Kidney epithelial cell (primary cell): ENCODE results near the gene TUBGCP2. TPM values are rescaled to one million over a fixed set of nuclear protein-coding genes. Genes with fewer than 3 reads are reported as not detected.

ENCODE experiments used
- DNase-seq: peaks from one replicate; pipeline ENCODE4 v3.0.0-alpha.2; 2010; ENCODE audit warnings: low read depth
- H3K27me3 ChIP-seq: 2 replicates; pipeline ENCODE4 v1.6.0; 2011; ENCODE audit warnings: low read length; ENCODE audit not compliant: control insufficient read depth, insufficient read depth
- H3K36me3 ChIP-seq: 2 replicates; pipeline ENCODE4 v1.5.1; 2011; ENCODE audit warnings: low read length; ENCODE audit not compliant: control insufficient read depth, insufficient read depth
- H3K4me3 ChIP-seq: 2 replicates; pipeline ENCODE4 v1.5.1; 2011; ENCODE audit warnings: low read depth, mild to moderate bottlenecking, control low read depth, low read length
- total RNA-seq: library from RNA; depleted of rRNA; stranded (reverse); fragments of >200 nt; gene quantifications from 2 replicates; pipeline ENCODE4 v1.2.3, GENCODE V29; 2015
- TF ChIP-seq, protein P1 (sequence below): IDR thresholded peaks from 2 replicates; pipeline ENCODE4 v1.5.1; 2011; ENCODE audit warnings: mild to moderate bottlenecking, moderate library complexity, low read length, control low read depth, inconsistent platforms; ENCODE audit not compliant: insufficient read depth, poor library complexity, severe bottlenecking

TUBGCP2 gene
- total RNA-seq, 1 donor from 2014 or later, result 65.5 TPM

- no peak for DNase-seq
- Histone ChIP-seq H3K27me3 (no peaks in the 10 kb centered on the region), H3K4me3 (no peak overlapping the region), H3K36me3 (no peaks in the 10 kb centered on the region)
- TF ChIP-seq, protein P1, sequence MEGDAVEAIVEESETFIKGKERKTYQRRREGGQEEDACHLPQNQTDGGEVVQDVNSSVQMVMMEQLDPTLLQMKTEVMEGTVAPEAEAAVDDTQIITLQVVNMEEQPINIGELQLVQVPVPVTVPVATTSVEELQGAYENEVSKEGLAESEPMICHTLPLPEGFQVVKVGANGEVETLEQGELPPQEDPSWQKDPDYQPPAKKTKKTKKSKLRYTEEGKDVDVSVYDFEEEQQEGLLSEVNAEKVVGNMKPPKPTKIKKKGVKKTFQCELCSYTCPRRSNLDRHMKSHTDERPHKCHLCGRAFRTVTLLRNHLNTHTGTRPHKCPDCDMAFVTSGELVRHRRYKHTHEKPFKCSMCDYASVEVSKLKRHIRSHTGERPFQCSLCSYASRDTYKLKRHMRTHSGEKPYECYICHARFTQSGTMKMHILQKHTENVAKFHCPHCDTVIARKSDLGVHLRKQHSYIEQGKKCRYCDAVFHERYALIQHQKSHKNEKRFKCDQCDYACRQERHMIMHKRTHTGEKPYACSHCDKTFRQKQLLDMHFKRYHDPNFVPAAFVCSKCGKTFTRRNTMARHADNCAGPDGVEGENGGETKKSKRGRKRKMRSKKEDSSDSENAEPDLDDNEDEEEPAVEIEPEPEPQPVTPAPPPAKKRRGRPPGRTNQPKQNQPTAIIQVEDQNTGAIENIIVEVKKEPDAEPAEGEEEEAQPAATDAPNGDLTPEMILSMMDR, result no peak
Measured at GRCh38 chr10:133312769-133313145, 4.1 kb upstream of the TUBGCP2 start.

GRCh38 chr10:133312016-133312768, 3.5 kb upstream of the TUBGCP2 start:
- DNase-seq, result no peak
- no peak overlapping the region for H3K4me3 ChIP-seq
- no peaks in the 10 kb centered on the region for H3K36me3 ChIP-seq
- H3K27me3 ChIP-seq, result no peaks in the 10 kb centered on the region
- TF ChIP-seq, protein P1, result no peak

DNA sequence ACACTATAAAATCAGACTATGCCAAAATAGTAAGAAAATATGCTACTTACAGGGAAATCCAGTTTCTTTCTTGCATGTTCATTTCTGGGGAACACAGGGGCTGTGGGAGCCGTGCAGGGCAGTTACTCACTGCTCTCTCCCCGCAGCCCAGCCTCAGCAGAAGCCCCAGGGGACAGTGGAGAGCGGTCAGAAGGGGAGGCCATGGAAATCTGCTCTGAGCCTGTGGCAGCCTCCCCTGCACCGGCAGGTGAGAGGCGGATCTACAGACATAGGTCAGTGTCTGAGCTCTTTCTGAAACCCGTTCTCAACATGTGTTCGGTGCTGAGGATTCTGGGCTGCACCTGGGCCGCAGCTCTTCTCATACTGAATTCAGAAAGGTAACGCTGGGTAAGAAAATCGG, 2.9 kb upstream of the TUBGCP2 start:
- DNase-seq, result no peak
- TF ChIP-seq, protein P1, result no peak
- Histone ChIP-seq H3K36me3 (no peaks in the 10 kb centered on the region), H3K27me3 (no peaks in the 10 kb centered on the region), H3K4me3 (no peak overlapping the region)

DNA sequence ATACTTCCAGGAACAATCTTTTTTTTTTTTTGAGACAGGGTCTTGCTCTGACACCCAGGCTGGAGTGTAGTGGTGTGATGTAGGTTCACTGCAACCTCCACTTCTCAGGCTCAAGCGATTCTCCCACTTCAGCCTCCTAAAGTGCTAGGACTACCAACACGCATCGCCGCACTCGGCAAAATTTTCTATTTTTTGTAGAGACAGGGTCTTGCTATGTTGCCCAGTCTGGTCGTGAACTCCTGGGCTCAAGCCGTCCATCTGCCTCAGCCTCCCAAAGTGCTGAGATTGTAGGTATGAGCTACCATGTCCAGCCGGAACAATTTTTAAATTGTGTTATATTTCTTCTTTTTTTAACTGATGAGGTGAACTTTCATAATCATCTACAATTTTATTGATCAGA, 2.1 kb upstream of the TUBGCP2 start:
- no peak for DNase-seq
- no peak overlapping the region for H3K4me3 ChIP-seq
- no peaks in the 10 kb centered on the region for H3K36me3 ChIP-seq
- H3K27me3 ChIP-seq, result no peaks in the 10 kb centered on the region
- TF ChIP-seq, protein P1, result no peak

DNA sequence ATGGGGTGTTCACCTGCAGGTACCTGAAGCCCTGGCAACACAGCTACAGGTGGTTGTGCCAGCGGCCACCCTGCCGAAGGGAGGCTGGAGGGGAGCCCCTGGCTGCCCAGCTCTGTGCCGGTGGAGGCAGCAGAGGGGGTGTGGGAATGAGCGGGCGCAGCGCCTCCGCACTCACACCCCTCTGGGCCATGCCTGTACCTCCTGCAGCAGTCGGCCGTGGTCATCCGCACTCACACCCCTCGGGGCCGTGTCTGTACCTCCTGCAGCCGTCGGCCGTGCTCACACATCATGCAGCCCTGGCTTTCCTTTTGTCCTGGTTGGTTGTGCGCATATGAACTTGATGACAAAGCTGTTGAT, 1.7 kb upstream of the TUBGCP2 start:
- Histone ChIP-seq H3K27me3 (no peaks in the 10 kb centered on the region), H3K36me3 (no peaks in the 10 kb centered on the region), H3K4me3 (no peak overlapping the region)
- DNase-seq, result no peak
- TF ChIP-seq, protein P1, result no peak
